Stimulated activated CD8-positive, alpha-beta memory T cell treated with anti-CD3 and anti-CD28 coated beads, Interleukin-12 subunit alpha, Interleukin-12 subunit beta, amount 100 ng/mL, for 4 hours (primary cell): ENCODE data around the gene POLD4.
A peak's percentile ranks its signal among the peaks of the same experiment; 100 is the strongest.
"Not testable (repeated sequence)": the region's sequence is repeated elsewhere in the genome, so short reads cannot be mapped to it uniquely, and the experiment has no call there.

ENCODE experiments used
- DNase-seq: peaks from one replicate; pipeline ENCODE4 v3.0.0-alpha.2; 2020; ENCODE audit warnings: low read depth

POLD4 gene

GRCh38 chr11:67351275-67352005 lies 1.9 kb downstream of the POLD4 start:
- peak; percentile 39 for DNase-seq

GRCh38 chr11:67349928-67350465 lies 3.3 kb downstream of the POLD4 start:
- DNase-seq = no peak

DNA sequence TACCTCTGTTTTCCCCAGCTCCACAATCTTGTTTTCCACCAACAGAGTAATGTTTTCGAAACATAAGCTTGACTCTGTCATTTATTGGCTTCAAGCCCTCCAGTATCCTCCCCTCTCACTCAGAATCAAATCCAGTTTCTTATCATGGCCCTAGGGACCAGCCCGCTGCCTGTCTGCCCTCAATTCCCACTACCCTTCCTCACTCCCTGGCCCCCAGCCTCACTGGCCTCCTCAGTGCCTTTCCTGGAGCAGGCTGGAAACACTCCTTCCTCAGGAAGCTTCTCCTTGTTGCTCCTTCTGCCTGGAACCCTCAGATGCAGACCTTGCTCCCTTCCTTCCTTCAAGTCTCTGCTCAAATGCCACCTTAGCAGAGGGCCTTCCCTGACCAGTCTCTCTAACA lies 3.9 kb downstream of the POLD4 start:
- no peak for DNase-seq

DNA sequence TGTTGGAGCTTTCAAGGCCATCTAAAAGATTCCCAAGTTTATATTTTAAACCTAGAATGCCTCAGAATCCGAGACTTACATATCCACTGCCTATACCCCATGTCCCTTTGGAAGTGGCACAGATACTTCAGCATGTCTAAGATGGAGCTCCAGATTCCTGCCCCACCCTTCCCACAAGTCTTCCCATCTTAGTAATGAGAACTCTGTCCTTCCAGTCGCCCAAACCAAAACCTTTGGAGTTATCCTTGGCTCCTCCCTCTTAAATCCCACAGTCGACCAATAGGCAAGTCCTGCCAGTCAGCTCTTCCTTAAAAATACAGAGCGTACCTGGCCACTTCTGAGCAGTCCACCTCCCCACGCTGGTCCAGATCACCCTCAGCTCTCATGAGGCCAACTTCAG lies 4.3 kb downstream of the POLD4 start:
- no peak for DNase-seq

- DNase-seq = no peak
These were observed 5.2 kb downstream of the POLD4 start for GRCh38 chr11:67347964-67348749.

- no peak for DNase-seq
These were observed 7.2 kb downstream of the POLD4 start for GRCh38 chr11:67345920-67346819.

DNA sequence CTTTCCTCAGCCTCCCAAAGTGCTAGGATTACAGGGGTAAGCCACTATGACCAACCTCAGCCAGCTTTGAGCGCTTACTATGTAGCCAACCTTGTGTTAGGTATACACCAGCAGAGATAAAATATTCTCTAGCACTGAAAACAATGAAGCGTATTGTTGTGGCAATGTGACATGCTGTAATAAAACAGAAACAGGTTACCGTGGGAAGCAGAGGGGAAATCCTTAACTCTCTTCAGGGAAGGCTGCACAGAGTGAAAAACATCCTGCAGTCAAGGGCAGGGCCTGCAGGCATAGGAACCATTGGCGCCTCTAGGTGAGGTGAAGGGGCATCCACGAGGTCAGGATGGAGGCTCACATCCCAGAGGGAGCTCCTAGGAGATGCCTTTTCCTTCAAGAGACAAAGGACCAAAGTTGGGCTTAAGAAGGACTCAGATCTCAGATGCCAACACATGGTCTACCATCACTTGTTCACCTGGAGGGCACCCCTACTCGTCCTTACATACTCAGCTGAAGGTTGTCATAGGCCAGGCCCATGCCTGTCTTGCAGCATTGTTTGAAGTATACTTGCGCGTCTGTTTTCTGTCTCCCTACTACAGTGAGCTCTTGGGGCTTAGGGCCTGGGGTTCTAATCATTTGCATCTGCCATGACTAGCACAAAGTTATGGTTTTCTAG lies 8.0 kb downstream of the POLD4 start:
- DNase-seq = no peak

DNA sequence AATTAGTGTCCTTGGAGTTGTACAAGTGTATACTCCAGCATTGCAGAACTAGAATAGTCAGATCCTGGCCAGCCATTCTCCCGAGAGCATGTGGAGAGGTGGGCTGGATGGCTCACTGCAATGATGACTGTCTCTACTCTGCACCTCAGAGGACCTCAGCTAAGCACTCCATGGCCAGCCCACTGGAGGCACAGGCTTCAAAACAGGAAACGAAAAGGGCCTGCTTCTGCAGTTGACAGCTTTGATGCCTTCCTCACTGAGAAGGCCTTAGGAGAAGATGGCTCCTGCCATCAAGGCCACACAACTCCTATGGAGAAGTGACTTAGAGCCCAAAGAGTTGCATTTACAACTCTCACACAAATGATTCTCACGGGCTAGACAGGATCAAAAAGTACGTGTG lies 9.1 kb downstream of the POLD4 start:
- no peak for DNase-seq

GRCh38 chr11:67337257-67337656 lies 16.1 kb downstream of the POLD4 start:
- DNase-seq = no peak

GRCh38 chr11:67332081-67332691 lies 21.2 kb downstream of the POLD4 start:
- DNase-seq = no peak

DNA sequence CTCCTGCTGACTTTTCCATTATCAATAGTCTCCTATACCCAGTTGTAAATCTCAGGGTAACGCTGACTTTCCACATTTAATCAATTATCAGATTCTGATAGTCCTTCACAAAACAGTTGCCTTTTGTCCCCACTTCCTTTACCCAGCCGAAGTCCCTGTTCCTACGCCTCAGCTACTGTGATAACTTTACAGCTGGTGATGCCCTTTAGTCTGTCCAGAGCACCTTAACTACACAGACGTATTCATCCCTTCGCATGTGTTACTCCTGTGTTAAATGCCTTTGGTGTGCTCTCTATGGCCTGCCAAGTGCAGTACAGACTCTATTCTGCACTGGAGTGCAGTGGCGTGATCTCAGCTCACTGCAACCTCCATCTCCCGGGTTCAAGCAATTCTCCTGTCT lies 29.8 kb downstream of the POLD4 start:
- no peak for DNase-seq

DNA sequence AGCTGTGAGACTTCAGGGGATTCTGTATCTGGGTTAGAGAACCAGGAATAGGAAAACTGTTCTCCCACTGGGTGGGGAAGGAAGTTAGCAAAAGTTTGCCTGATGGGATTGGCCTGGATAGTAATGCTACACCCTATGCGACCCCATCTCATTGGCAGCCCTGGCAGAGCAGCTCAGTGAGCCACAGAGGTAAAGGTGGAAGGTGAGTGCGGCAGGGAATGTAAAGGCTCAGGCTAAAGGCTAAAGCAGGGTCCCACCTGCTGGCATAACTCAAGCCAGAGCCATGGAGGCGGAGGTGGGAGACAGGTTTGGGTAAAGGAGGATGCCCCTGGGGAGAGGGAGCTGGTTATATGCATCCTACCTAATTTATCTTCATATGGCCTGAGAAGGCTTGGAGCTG lies 31.3 kb downstream of the POLD4 start:
- no peak for DNase-seq

GRCh38 chr11:67321313-67321871 lies 32.0 kb downstream of the POLD4 start:
- no peak for DNase-seq

DNA sequence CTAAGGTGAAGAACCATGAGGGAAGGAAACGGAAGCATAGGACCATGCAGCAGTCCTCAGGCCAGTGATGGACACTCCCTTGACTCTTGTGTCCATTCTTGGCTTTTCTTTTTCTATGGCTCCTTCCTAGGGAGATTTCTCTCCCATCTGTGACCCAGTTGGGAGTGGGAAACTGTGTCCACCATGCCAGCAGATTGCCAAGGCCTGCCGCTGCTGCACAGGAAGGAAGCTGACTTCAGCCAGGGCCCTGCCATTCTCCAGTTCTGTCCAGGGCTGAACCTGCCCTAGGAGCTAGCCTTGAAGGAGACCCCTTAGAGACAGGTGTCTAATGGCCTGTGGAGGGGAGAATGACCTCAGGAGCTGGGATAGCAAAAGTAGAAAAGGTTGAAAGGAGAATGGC lies 32.7 kb downstream of the POLD4 start:
- no peak for DNase-seq

DNA sequence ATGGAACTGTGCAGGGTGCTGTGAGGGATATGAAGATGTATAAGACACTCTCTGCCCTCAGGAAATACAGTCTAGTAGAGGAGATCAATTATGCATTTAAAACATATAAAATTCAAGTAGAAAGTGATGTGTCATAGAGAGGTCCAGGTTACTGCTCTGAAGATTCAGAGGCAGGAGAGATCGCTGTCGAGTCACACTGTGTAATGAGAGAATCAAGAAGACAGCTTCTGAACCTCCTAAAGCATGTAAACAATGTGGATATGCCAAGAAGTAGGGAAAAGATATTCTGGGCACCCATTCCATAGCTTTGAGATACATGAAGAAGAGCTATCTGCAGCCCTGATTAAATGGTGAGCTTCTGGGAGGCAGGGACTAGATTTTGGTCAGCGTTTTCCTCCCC lies 33.3 kb downstream of the POLD4 start:
- no peak for DNase-seq

DNA sequence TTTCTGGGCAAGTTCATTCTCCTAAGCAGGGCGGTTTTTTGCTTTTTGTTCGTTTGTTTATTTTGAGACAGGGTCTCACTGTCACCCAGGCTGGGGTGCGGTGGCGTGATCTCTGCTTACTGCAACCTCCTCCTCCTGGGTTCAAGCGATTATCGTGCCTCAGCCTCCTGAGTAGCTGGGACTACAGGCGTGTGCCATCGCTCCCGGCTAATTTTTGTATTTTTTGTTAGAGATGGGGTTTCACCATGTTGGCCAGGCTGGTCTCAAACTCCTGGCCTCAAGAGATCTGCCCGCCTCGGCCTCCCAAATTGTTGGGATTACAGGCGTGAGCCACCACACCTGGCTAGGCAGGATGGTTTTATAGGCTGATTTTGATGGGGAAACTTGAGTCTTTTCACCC lies 34.5 kb downstream of the POLD4 start:
- not testable (repeated sequence) for DNase-seq

DNA sequence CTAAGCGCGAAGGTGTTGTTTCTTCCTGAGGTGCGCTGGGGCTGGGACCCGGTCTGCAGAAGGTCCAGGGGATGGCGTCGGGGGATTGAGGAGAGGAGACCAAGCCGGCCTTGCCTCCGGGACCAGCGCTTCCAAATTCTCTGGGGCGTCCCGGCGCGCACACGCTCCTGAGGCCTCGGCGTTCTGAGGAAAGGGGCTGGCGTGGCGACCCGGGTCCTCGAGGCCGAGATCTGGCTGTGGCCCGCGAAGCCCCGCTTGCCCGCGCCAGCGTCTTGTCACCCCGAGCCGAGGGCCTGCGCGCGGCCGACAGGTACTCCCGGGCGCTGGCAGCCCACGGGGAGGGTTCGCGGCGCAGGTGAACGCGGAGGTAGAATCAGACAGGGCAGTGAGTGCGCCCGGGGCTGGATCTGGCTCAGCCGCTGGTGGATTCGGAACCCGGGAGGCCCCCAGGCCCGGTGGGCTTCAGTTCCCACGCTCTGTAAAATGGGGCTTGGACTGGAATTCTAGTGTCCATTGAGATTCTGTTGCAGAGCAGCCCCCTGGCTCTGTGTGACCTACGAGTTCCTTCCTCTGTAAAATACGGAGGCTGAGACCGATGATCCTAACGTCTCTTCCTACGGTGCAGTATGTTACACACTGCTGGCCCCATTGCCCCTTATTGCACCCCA lies 35.3 kb downstream of the POLD4 start:
- peak; percentile 29 for DNase-seq

GRCh38 chr11:67317205-67317887 lies 36.0 kb downstream of the POLD4 start:
- peak; percentile 97 for DNase-seq

DNA sequence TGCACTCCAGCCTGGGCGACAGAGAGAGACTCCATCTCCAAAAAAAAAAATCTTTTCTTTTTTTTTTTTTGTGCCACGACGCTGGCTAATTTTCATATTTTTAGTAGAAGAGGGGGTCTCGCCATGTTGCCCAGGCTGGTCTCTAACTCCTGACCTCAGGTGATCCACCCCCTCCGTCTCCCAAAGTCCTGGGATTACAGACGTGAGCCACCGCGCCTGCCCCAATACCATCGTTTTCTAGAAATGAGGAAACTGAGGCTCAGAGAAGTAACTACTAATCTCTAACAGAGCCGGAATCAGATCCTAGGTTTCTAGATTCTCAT lies 36.5 kb downstream of the POLD4 start:
- no peak for DNase-seq

DNA sequence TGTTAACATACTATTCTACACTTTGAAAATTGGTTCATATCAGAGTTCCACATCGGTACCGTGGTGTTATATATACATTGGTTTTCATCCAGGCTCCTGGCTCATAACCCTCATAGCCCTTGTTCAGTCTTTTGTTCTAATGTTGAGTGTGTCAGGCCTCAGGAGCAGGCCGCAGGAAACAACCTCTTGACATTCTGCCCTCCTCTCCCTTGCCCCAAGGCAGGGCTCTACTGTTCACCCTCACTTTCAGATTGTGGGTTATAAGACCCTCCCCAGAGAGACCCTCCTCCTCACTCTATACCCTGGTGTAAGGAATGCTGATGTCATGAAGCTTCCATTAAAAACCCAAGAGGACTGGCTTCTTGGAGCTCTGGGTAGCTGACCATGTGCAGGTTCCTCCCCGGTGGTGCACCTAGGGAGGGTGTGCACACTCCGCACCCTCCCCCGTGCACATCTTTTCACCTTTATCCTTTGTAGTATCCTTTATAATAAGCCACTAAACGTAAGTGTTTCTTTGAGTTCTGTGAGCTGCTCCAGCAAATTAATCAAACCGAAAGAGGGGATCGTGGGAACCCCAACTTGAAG lies 37.9 kb downstream of the POLD4 start:
- no peak for DNase-seq
